SU-DHL-6 (cell line): ENCODE results near the gene NT5C2.

ENCODE experiments used
- H2AFZ ChIP-seq: fragments of 200-600 bp; sonication (generic); 2 replicates; pipeline ENCODE4 v1.6.1; 2014; ENCODE audit warnings: low read depth, mild to moderate bottlenecking, moderate library complexity, mixed read lengths, antibody characterized with exemption, low read length; ENCODE audit not compliant: severe bottlenecking
- H3F3A ChIP-seq: fragments of 200-600 bp; shearing (Covaris generic); 2 replicates; pipeline ENCODE4 v1.6.0; 2016; ENCODE audit warnings: antibody characterized with exemption, mild to moderate bottlenecking; ENCODE audit not compliant: insufficient read depth
- H3K27ac ChIP-seq: fragments of 200-600 bp; sonication (generic); 2 replicates; pipeline ENCODE4 v1.5.1; 2016; ENCODE audit warnings: low read depth, mild to moderate bottlenecking, low read length, moderate library complexity, mixed read lengths
- H3K27me3 ChIP-seq: fragments of 200-600 bp; sonication (generic), shearing (Covaris generic); 2 replicates; pipeline ENCODE4 v1.6.0; 2014; ENCODE audit warnings: mild to moderate bottlenecking, low read length
- H3K36me3 ChIP-seq: fragments of 200-600 bp; sonication (generic); 2 replicates; pipeline ENCODE4 v1.6.1; 2014; ENCODE audit warnings: mild to moderate bottlenecking, low read length, mixed read lengths
- H3K4me2 ChIP-seq: fragments of 300-600, 200-600 bp; shearing (Covaris generic), sonication (generic); 2 replicates; pipeline ENCODE4 v1.6.0; 2014; ENCODE audit warnings: low read length, low read depth, mild to moderate bottlenecking; ENCODE audit not compliant: poor library complexity, severe bottlenecking
- H3K4me3 ChIP-seq: fragments of 200-600 bp; sonication (generic); 2 replicates; pipeline ENCODE4 v1.5.1; 2014; ENCODE audit warnings: antibody characterized with exemption, low read length, mild to moderate bottlenecking, mixed read lengths; ENCODE audit not compliant: insufficient read depth, poor library complexity, severe bottlenecking
- H3K79me2 ChIP-seq: fragments of 200-600 bp; sonication (generic); 2 replicates; pipeline ENCODE4 v1.6.1; 2014; ENCODE audit warnings: mild to moderate bottlenecking, low read length, moderate library complexity; ENCODE audit not compliant: insufficient read depth
- H3K9ac ChIP-seq: fragments of 200-600 bp; sonication (generic); 2 replicates; pipeline ENCODE4 v1.7.0; 2014; ENCODE audit warnings: mild to moderate bottlenecking, low read length
- H3K9me2 ChIP-seq: fragments of 200-600 bp; sonication (generic); replicated peaks from 2 replicates; pipeline ENCODE4 v1.6.1; 2014; ENCODE audit warnings: low read length; ENCODE audit not compliant: insufficient read depth
- H3K9me3 ChIP-seq: fragments of 200-600 bp; sonication (generic); 2 replicates; pipeline ENCODE4 v1.6.1; 2014; ENCODE audit warnings: low read length, mixed read lengths; ENCODE audit not compliant: insufficient read depth
- H4K20me1 ChIP-seq: fragments of 200-600 bp; sonication (generic); 2 replicates; pipeline ENCODE4 v1.6.1; 2014; ENCODE audit warnings: low read depth, mild to moderate bottlenecking, antibody characterized with exemption, low read length, moderate library complexity, mixed read lengths
- EZH2phosphoT487 ChIP-seq: fragments of 200-600 bp; sonication (generic), shearing (Covaris generic); conservative IDR thresholded peaks from 2 replicates; pipeline ENCODE4 v1.6.1; 2018; ENCODE audit warnings: mild to moderate bottlenecking, antibody characterized with exemption, low read length, moderate library complexity, mixed read lengths
- TF ChIP-seq, protein P1 (sequence below): fragments of 200-600 bp; sonication (generic); IDR thresholded peaks from one replicate; pipeline ENCODE4 v1.5.1; 2017; ENCODE audit warnings: antibody characterized with exemption, mild to moderate bottlenecking, low read length, moderate library complexity; ENCODE audit not compliant: insufficient read depth, poor library complexity, severe bottlenecking

Gene NT5C2

DNA sequence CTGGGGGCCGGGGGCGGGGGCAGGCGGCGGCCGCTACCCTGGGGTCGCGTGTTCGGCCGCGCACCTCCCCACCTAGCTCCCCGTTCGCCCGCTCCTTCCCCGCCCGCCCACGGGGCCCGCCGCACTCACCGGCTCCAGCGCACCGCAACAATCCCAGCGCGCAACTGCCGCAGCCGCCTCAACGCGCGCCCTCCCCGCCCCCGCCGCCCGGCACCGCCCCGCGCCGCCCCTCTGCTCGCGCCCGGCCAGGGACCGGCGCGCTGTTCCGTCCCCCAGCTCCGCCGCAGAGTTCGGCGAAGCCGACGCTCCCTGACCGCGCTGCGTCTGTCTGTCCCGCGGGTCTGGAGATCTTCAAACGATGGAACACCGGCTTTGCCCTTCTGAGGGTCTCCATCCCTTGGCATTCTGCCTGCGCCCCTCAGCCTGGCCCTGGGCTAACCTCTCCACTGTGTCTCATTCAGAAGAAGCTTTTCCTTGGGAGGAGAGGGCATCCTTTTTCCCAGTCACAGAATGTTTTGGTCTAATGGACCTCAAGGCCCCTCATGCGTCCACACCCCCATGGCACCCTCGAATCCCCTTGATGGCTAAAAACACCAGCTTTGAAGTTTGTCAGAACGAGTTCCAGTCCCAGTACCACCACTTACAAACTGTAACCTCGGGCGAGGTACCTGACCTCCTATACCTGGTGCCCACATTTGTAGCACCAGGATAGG, at the start of gene NT5C2:
NT5C2 (minus strand) TSS at position 166 of the 713 bp plus-strand sequence. CDS start 18,314 bp downstream, outside the sequence.
- peak within 1 kb of the TSS; percentile 72 for H2AFZ ChIP-seq
- no peak for TF ChIP-seq EZH2phosphoT487
- TF ChIP-seq, protein P1, sequence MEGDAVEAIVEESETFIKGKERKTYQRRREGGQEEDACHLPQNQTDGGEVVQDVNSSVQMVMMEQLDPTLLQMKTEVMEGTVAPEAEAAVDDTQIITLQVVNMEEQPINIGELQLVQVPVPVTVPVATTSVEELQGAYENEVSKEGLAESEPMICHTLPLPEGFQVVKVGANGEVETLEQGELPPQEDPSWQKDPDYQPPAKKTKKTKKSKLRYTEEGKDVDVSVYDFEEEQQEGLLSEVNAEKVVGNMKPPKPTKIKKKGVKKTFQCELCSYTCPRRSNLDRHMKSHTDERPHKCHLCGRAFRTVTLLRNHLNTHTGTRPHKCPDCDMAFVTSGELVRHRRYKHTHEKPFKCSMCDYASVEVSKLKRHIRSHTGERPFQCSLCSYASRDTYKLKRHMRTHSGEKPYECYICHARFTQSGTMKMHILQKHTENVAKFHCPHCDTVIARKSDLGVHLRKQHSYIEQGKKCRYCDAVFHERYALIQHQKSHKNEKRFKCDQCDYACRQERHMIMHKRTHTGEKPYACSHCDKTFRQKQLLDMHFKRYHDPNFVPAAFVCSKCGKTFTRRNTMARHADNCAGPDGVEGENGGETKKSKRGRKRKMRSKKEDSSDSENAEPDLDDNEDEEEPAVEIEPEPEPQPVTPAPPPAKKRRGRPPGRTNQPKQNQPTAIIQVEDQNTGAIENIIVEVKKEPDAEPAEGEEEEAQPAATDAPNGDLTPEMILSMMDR: no peak
- no peaks in the 10 kb centered on the region for H3K27me3 ChIP-seq
- no peaks in the 10 kb centered on the region for H4K20me1 ChIP-seq
- peak within 1 kb of the TSS; percentile 68 for H3K4me3 ChIP-seq
- H3F3A ChIP-seq: no peaks in the 10 kb centered on the region
- H3K27ac ChIP-seq: peak within 1 kb of the TSS; percentile 48
- H3K9me2 ChIP-seq: no peaks in the 10 kb centered on the region
- peak within 1 kb of the TSS; percentile 98 for H3K9ac ChIP-seq
- no peaks in the 10 kb centered on the region for H3K9me3 ChIP-seq
- H3K4me2 ChIP-seq: peak within 1 kb of the TSS; percentile 75
- H3K79me2 ChIP-seq: peaks cover 46% of the 10 kb centered on the region
- no peaks in the 10 kb centered on the region for H3K36me3 ChIP-seq

DNA sequence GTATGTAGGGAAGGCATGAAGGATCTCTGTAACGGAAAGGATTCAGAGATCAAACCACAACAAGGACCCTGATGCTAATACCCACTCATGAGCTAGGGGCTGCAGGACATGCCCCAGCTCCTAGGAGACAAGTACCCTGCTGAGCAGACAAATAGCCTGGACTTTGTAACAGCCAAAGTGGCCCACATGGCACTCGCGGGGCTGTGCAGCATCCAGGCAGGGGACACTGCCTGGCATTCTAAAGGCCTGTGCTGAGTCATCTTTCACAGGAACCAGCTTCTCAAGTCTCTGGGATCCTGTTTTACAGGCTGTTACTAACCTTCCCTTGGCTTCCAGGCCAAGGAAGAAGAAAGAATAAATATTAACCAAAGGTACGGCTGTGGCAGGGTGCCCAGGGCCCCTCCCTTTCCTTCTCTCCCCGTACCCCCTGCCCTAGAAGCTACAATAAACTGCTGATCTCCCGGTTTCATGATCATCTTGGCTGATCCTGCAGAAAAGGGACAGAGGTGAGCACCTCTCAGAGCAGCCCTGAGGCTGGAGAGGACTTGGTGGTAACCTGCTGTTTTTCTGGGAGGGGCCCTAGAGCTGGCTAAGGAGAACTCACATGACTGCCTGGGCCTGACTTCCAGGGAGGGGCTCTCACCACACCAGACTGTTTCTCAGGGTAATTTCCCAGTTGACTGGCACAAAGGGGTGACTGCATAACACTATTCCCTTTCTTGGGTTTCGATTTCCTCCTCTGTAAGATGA, 48.4 kb upstream of the NT5C2 start:
- H3F3A ChIP-seq: no peaks in the 10 kb centered on the region
- no peak overlapping the region for H3K4me2 ChIP-seq
- no peaks in the 10 kb centered on the region for H3K9me2 ChIP-seq
- TF ChIP-seq, protein P1: no peak
- no peak for TF ChIP-seq EZH2phosphoT487
- no peak overlapping the region for H2AFZ ChIP-seq
- no peak overlapping the region for H3K27ac ChIP-seq
- no peaks in the 10 kb centered on the region for H3K9me3 ChIP-seq
- no peak overlapping the region for H3K9ac ChIP-seq
- no peaks in the 10 kb centered on the region for H3K79me2 ChIP-seq
- no peaks in the 10 kb centered on the region for H4K20me1 ChIP-seq
- H3K27me3 ChIP-seq: no peaks in the 10 kb centered on the region
- no peak overlapping the region for H3K4me3 ChIP-seq
- no peaks in the 10 kb centered on the region for H3K36me3 ChIP-seq

DNA sequence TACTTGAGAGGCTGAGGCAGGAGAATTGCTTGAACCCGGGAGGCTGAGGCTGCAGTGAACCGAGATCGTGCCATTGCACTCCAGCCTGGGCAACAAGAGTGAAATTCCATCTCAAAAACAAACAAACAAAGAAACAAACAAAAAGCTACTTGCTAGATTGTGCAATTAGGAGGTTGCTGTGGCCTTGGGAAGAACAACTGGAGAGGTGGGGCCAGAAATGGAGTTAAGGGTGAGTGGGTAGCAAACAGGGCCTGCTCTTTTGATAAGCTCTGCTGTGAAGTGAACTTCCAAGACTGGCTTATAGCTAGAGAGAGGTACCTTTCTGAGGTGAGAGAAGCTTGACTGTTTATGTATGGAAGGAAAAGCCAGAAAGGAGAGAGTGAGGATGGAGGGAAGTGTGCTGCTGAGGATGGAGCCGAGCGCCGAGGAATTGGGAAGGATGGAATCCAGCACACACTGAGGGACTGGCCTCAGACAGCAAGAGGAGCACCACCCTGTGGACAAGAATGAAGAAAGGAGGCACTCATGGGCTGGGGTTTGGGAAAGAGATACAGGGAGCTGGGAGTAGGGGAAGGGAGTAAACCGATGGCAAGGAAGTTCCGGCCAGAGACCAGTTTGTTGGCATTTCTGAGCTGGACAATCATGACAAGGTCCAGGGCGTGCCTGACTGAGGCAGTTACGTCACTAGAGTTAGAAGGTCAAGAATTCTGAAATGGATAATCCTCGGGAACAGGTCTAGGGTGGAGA, 45.6 kb upstream of the NT5C2 start:
- Histone ChIP-seq H3K4me2 (no peak overlapping the region), H3K36me3 (no peaks in the 10 kb centered on the region), H3K9me3 (no peaks in the 10 kb centered on the region), H3K9me2 (no peaks in the 10 kb centered on the region), H3K27me3 (no peaks in the 10 kb centered on the region), H2AFZ (no peak overlapping the region), H3K79me2 (no peaks in the 10 kb centered on the region), H3K27ac (no peak overlapping the region), H3K4me3 (no peak overlapping the region), H3K9ac (no peak overlapping the region), H3F3A (no peaks in the 10 kb centered on the region), H4K20me1 (no peaks in the 10 kb centered on the region)
- TF ChIP-seq, protein P1: no peak
- TF ChIP-seq EZH2phosphoT487: no peak
